ENCODE results near the gene LIN7C.

LIN7C gene

GRCh38 chr11:27468209-27468994 lies 38.2 kb downstream of the LIN7C start:
- H3K27me3 ChIP-seq (ENCODE audit: control insufficient read depth in 1 of 2, insufficient read depth in 2 of 2, low read length in 2 of 2): no peaks in the 10 kb centered on the region
- H3K9me3 ChIP-seq (ENCODE audit: low read length): no peaks in the 10 kb centered on the region
- H3K36me3 ChIP-seq (ENCODE audit: insufficient read depth, low read length): no peaks in the 10 kb centered on the region
- H3K4me3 ChIP-seq (ENCODE audit: low read depth in 1 of 2, low read length in 2 of 2): peak overlapping the region in 1 of 2 donors; percentile 8
- peaks cover 51% of the 10 kb centered on the region for H3K4me1 ChIP-seq (ENCODE audit: insufficient read depth, low read length)
- no peak overlapping the region for H3K9ac ChIP-seq (ENCODE audit: low read length)
- H3K27ac ChIP-seq (ENCODE audit: low read depth, low read length): peak overlapping the region; percentile 58

- Histone ChIP-seq H3K9ac (ENCODE audit: low read length) (no peak overlapping the region), H3K4me3 (ENCODE audit: low read depth in 1 of 2, low read length in 2 of 2) (no peak overlapping the region), H3K36me3 (ENCODE audit: insufficient read depth, low read length) (no peaks in the 10 kb centered on the region), H3K4me1 (ENCODE audit: insufficient read depth, low read length) (peaks cover 47% of the 10 kb centered on the region), H3K27ac (ENCODE audit: low read depth, low read length) (peak overlapping the region; percentile 58), H3K9me3 (ENCODE audit: low read length) (no peaks in the 10 kb centered on the region), H3K27me3 (ENCODE audit: control insufficient read depth in 1 of 2, insufficient read depth in 2 of 2, low read length in 2 of 2) (no peaks in the 10 kb centered on the region)
These were observed 39.2 kb downstream of the LIN7C start for GRCh38 chr11:27467181-27467913.

GRCh38 chr11:27466363-27466762 lies 40.2 kb downstream of the LIN7C start:
- Histone ChIP-seq H3K4me1 (ENCODE audit: insufficient read depth, low read length) (peaks cover 50% of the 10 kb centered on the region), H3K9ac (ENCODE audit: low read length) (no peak overlapping the region)

GRCh38 chr11:27465629-27466028 lies 40.9 kb downstream of the LIN7C start:
- no peak overlapping the region for H3K9ac ChIP-seq (ENCODE audit: low read length)
- H3K4me1 ChIP-seq (ENCODE audit: insufficient read depth, low read length): peaks cover 45% of the 10 kb centered on the region
- H3K9me3 ChIP-seq (ENCODE audit: low read length): no peaks in the 10 kb centered on the region
- no peak overlapping the region for H3K27ac ChIP-seq (ENCODE audit: low read depth, low read length)
- H3K27me3 ChIP-seq (ENCODE audit: control insufficient read depth in 1 of 2, insufficient read depth in 2 of 2, low read length in 2 of 2): no peaks in the 10 kb centered on the region
- H3K4me3 ChIP-seq (ENCODE audit: low read depth in 1 of 2, low read length in 2 of 2): no peak overlapping the region
- no peaks in the 10 kb centered on the region for H3K36me3 ChIP-seq (ENCODE audit: insufficient read depth, low read length)

More at GRCh38 chr11:27466363-27466762, 40.2 kb downstream of the LIN7C start:
- Histone ChIP-seq H3K36me3 (ENCODE audit: insufficient read depth, low read length) (no peaks in the 10 kb centered on the region), H3K9me3 (ENCODE audit: low read length) (no peaks in the 10 kb centered on the region), H3K27ac (ENCODE audit: low read depth, low read length) (no peak overlapping the region), H3K4me3 (ENCODE audit: low read depth in 1 of 2, low read length in 2 of 2) (no peak overlapping the region), H3K27me3 (ENCODE audit: control insufficient read depth in 1 of 2, insufficient read depth in 2 of 2, low read length in 2 of 2) (no peaks in the 10 kb centered on the region)

- Histone ChIP-seq H3K4me3 (ENCODE audit: low read depth in 1 of 2, low read length in 2 of 2) (no peak overlapping the region), H3K27me3 (ENCODE audit: control insufficient read depth in 1 of 2, insufficient read depth in 2 of 2, low read length in 2 of 2) (no peaks in the 10 kb centered on the region), H3K4me1 (ENCODE audit: insufficient read depth, low read length) (peaks cover 38% of the 10 kb centered on the region), H3K36me3 (ENCODE audit: insufficient read depth, low read length) (no peaks in the 10 kb centered on the region), H3K9me3 (ENCODE audit: low read length) (no peaks in the 10 kb centered on the region), H3K9ac (ENCODE audit: low read length) (no peak overlapping the region), H3K27ac (ENCODE audit: low read depth, low read length) (peak overlapping the region; percentile 32)
These were observed 41.7 kb downstream of the LIN7C start for GRCh38 chr11:27464909-27465308.

GRCh38 chr11:27464289-27464696 lies 42.3 kb downstream of the LIN7C start:
- Histone ChIP-seq H3K36me3 (ENCODE audit: insufficient read depth, low read length) (no peaks in the 10 kb centered on the region), H3K9me3 (ENCODE audit: low read length) (no peaks in the 10 kb centered on the region), H3K4me1 (ENCODE audit: insufficient read depth, low read length) (peaks cover 34% of the 10 kb centered on the region), H3K4me3 (ENCODE audit: low read depth in 1 of 2, low read length in 2 of 2) (no peak overlapping the region), H3K27ac (ENCODE audit: low read depth, low read length) (no peak overlapping the region), H3K27me3 (ENCODE audit: control insufficient read depth in 1 of 2, insufficient read depth in 2 of 2, low read length in 2 of 2) (no peaks in the 10 kb centered on the region), H3K9ac (ENCODE audit: low read length) (no peak overlapping the region)

- Histone ChIP-seq H3K4me3 (ENCODE audit: low read depth in 1 of 2, low read length in 2 of 2) (no peak overlapping the region), H3K27ac (ENCODE audit: low read depth, low read length) (no peak overlapping the region), H3K27me3 (ENCODE audit: control insufficient read depth in 1 of 2, insufficient read depth in 2 of 2, low read length in 2 of 2) (no peaks in the 10 kb centered on the region), H3K9me3 (ENCODE audit: low read length) (no peaks in the 10 kb centered on the region), H3K4me1 (ENCODE audit: insufficient read depth, low read length) (peaks cover 17% of the 10 kb centered on the region), H3K36me3 (ENCODE audit: insufficient read depth, low read length) (no peaks in the 10 kb centered on the region), H3K9ac (ENCODE audit: low read length) (no peak overlapping the region)
These were observed 44.0 kb downstream of the LIN7C start for GRCh38 chr11:27462543-27462942.

GRCh38 chr11:27460158-27460978 lies 46.2 kb downstream of the LIN7C start:
- no peak overlapping the region for H3K27ac ChIP-seq (ENCODE audit: low read depth, low read length)
- peaks cover 27% of the 10 kb centered on the region for H3K4me1 ChIP-seq (ENCODE audit: insufficient read depth, low read length)
- no peak overlapping the region for H3K9ac ChIP-seq (ENCODE audit: low read length)
- H3K4me3 ChIP-seq (ENCODE audit: low read depth in 1 of 2, low read length in 2 of 2): no peak overlapping the region
- no peaks in the 10 kb centered on the region for H3K36me3 ChIP-seq (ENCODE audit: insufficient read depth, low read length)
- no peaks in the 10 kb centered on the region for H3K9me3 ChIP-seq (ENCODE audit: low read length)
- H3K27me3 ChIP-seq (ENCODE audit: control insufficient read depth in 1 of 2, insufficient read depth in 2 of 2, low read length in 2 of 2): no peaks in the 10 kb centered on the region

GRCh38 chr11:27459191-27459590 lies 47.4 kb downstream of the LIN7C start:
- Histone ChIP-seq H3K9ac (ENCODE audit: low read length) (no peak overlapping the region), H3K9me3 (ENCODE audit: low read length) (no peaks in the 10 kb centered on the region), H3K36me3 (ENCODE audit: insufficient read depth, low read length) (no peaks in the 10 kb centered on the region), H3K27ac (ENCODE audit: low read depth, low read length) (no peak overlapping the region), H3K4me3 (ENCODE audit: low read depth in 1 of 2, low read length in 2 of 2) (no peak overlapping the region), H3K4me1 (ENCODE audit: insufficient read depth, low read length) (peaks cover 19% of the 10 kb centered on the region), H3K27me3 (ENCODE audit: control insufficient read depth in 1 of 2, insufficient read depth in 2 of 2, low read length in 2 of 2) (no peaks in the 10 kb centered on the region)

- Histone ChIP-seq H3K4me1 (ENCODE audit: insufficient read depth, low read length) (peaks cover 17% of the 10 kb centered on the region), H3K27ac (ENCODE audit: low read depth, low read length) (no peak overlapping the region), H3K9me3 (ENCODE audit: low read length) (no peaks in the 10 kb centered on the region), H3K4me3 (ENCODE audit: low read depth in 1 of 2, low read length in 2 of 2) (no peak overlapping the region), H3K9ac (ENCODE audit: low read length) (no peak overlapping the region), H3K27me3 (ENCODE audit: control insufficient read depth in 1 of 2, insufficient read depth in 2 of 2, low read length in 2 of 2) (no peaks in the 10 kb centered on the region), H3K36me3 (ENCODE audit: insufficient read depth, low read length) (no peaks in the 10 kb centered on the region)
These were observed 48.4 kb downstream of the LIN7C start for GRCh38 chr11:27458182-27458581.

GRCh38 chr11:27456795-27457329 lies 49.7 kb downstream of the LIN7C start:
- no peaks in the 10 kb centered on the region for H3K36me3 ChIP-seq (ENCODE audit: insufficient read depth, low read length)
- H3K4me3 ChIP-seq (ENCODE audit: low read depth in 1 of 2, low read length in 2 of 2): no peak overlapping the region
- no peaks in the 10 kb centered on the region for H3K9me3 ChIP-seq (ENCODE audit: low read length)
- no peak overlapping the region for H3K9ac ChIP-seq (ENCODE audit: low read length)
- no peak overlapping the region for H3K27ac ChIP-seq (ENCODE audit: low read depth, low read length)
- H3K4me1 ChIP-seq (ENCODE audit: insufficient read depth, low read length): peaks cover 20% of the 10 kb centered on the region
- no peaks in the 10 kb centered on the region for H3K27me3 ChIP-seq (ENCODE audit: control insufficient read depth in 1 of 2, insufficient read depth in 2 of 2, low read length in 2 of 2)
